HEK293T (cell line): ENCODE results near the gene TSPAN14.

Experiments used
- CTCF ChIA-PET: fragments of 350-600 bp; formaldehyde crosslinking; extraction: SDS; loops from one replicate; lab custom pipeline; 2021; ENCODE audit warnings: antibody characterized with exemption, inconsistent platforms; lab: Yijun Ruan, JAX
- POLR2A ChIA-PET: fragments of 350-600 bp; formaldehyde crosslinking; extraction: SDS; loops from one replicate; lab custom pipeline; 2020; ENCODE audit warnings: antibody characterized with exemption, inconsistent platforms; lab: Yijun Ruan, JAX
- DNase-seq: peaks from one replicate; pipeline ENCODE4 v3.0.0; 2012; ENCODE audit warnings: mixed read lengths; ENCODE audit errors: extremely low spot score
- ARNT ChIP-seq: fragments of 450-650 bp; IDR thresholded peaks from 2 replicates; pipeline ENCODE4 v1.6.1; 2017; ENCODE audit warnings: mild to moderate bottlenecking
- BHLHE40 ChIP-seq: fragments of 450-650 bp; IDR thresholded peaks from 2 replicates; pipeline ENCODE4 v1.6.1; 2016; ENCODE audit warnings: mild to moderate bottlenecking, moderate library complexity, borderline replicate concordance
- CTBP1 ChIP-seq: fragments of 450-650 bp; IDR thresholded peaks from 2 replicates; pipeline ENCODE4 v1.6.1; 2016; ENCODE audit warnings: borderline replicate concordance
- ELF4 ChIP-seq: fragments of 450-650 bp; IDR thresholded peaks from 2 replicates; pipeline ENCODE4 v1.6.1; 2017; ENCODE audit warnings: antibody characterized with exemption
- FOXA1 ChIP-seq: fragments of 450-650 bp; IDR thresholded peaks from 2 replicates; pipeline ENCODE4 v1.6.1; 2016; ENCODE audit warnings: mild to moderate bottlenecking
- FOXK2 ChIP-seq: fragments of 450-650 bp; IDR thresholded peaks from 2 replicates; pipeline ENCODE4 v1.6.1; 2016; ENCODE audit warnings: mild to moderate bottlenecking
- FOXM1 ChIP-seq: fragments of 450-650 bp; IDR thresholded peaks from 2 replicates; pipeline ENCODE4 v1.6.1; 2017; ENCODE audit warnings: mild to moderate bottlenecking, borderline replicate concordance
- HDGF ChIP-seq: fragments of 450-650 bp; IDR thresholded peaks from 2 replicates; pipeline ENCODE4 v1.6.1; 2017; ENCODE audit warnings: antibody characterized with exemption, borderline replicate concordance
- L3MBTL2 ChIP-seq: fragments of 450-650 bp; conservative IDR thresholded peaks from 2 replicates; pipeline ENCODE4 v1.6.1; 2016; ENCODE audit warnings: mild to moderate bottlenecking
- LEF1 ChIP-seq: fragments of 450-650 bp; IDR thresholded peaks from 2 replicates; pipeline ENCODE4 v1.6.1; 2017; ENCODE audit warnings: mild to moderate bottlenecking, borderline replicate concordance
- NFRKB ChIP-seq: fragments of 450-650 bp; IDR thresholded peaks from 2 replicates; pipeline ENCODE4 v1.6.1; 2016; ENCODE audit warnings: mild to moderate bottlenecking, moderate library complexity
- SP1 ChIP-seq: fragments of 450-650 bp; IDR thresholded peaks from 2 replicates; pipeline ENCODE4 v1.6.1; 2017
- SUZ12 ChIP-seq: fragments of 450-650 bp; IDR thresholded peaks from 2 replicates; pipeline ENCODE4 v1.6.1; 2016; ENCODE audit warnings: mild to moderate bottlenecking
- TARDBP ChIP-seq: fragments of 450-650 bp; IDR thresholded peaks from 2 replicates; pipeline ENCODE4 v1.6.1; 2016
- ZNF384 ChIP-seq: fragments of 450-650 bp; IDR thresholded peaks from 2 replicates; pipeline ENCODE4 v1.6.1; 2016
- TF ChIP-seq, protein P1 (sequence below): fragments of 450-650 bp; IDR thresholded peaks from 2 replicates; pipeline ENCODE4 v1.6.1; 2016

The TSPAN14 gene

DNA sequence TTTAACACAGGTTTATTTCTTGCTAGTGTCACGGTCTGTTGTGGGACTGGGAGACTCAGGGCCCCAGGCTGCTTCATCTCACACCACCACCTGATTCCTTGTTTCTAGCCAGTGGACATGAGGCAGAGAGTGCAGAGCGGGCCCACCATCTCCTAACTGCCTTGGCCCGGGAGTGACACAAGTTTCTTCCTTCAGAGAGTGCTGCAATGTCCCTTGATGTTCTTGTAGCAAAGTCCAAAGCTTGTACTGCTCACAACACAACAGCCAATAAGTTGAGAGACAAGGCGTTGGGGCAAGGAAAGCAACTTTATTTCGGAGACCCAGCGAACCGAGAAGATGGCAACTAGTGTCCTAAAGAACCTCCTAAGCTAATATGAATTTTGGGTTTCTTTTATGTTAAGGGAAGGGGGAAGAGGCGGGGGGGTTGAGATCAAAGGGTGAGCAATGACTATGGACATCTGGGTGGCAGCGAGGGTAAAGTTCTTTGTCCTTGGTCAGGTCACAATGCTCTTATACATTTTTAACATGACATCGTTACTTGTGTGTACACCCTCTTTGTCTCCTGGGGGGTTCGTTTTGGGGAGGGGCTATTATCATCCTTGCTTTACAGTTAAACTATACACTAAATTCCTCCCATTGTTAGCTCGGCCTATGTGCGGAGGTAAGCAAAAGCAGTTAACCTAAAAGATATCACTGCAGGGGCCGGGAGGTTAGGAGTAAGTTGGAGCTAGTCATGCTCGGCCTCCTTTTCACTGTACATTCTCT is 115.2 kb downstream of the TSPAN14 start:
- ChIA-PET CTCF (interaction anchor here (0.7 kb wide), 1 partner anchor 292 kb away, joined by 3 read pairs; no protein-coding TSS in a partner anchor), POLR2A (no interaction called here)
- TF ChIP-seq ELF4 = no peak
- TF ChIP-seq ARNT = no peak
- TF ChIP-seq LEF1 = no peak
- TF ChIP-seq, protein P1, sequence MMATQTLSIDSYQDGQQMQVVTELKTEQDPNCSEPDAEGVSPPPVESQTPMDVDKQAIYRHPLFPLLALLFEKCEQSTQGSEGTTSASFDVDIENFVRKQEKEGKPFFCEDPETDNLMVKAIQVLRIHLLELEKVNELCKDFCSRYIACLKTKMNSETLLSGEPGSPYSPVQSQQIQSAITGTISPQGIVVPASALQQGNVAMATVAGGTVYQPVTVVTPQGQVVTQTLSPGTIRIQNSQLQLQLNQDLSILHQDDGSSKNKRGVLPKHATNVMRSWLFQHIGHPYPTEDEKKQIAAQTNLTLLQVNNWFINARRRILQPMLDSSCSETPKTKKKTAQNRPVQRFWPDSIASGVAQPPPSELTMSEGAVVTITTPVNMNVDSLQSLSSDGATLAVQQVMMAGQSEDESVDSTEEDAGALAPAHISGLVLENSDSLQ = no peak
- TF ChIP-seq SP1 = no peak
- TF ChIP-seq FOXK2 = no peak
- no peak for TF ChIP-seq FOXA1
- TF ChIP-seq SUZ12 = no peak
- no peak for TF ChIP-seq BHLHE40
- no peak for DNase-seq

DNA sequence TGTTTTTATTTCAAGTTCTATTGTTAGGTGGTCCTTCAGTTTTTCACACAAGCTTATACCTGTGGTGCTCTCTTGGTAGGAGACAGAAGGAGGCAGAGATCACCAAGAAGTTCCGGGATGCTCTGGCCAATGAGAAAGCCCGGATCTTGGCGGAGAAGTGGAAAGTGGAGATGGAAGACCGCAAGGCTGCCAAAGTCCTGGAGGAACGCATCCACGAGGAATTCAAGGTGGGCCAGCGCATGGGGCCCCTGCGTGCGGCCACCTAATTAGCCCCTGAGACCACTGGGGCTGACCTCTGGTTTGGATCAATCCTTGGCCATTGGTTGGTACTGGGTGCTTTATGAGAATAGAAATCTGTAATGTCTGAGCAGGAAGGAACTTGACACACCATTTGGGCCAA is 117.2 kb downstream of the TSPAN14 start:
- no peak for TF ChIP-seq SP1
- no peak for TF ChIP-seq ZNF384
- TF ChIP-seq SUZ12 = no peak
- TF ChIP-seq HDGF = no peak
- TF ChIP-seq, protein P1 = no peak
- TF ChIP-seq L3MBTL2 = no peak
- no peak for TF ChIP-seq ELF4
- no peak for TF ChIP-seq FOXK2
- no peak for TF ChIP-seq FOXM1
- TF ChIP-seq LEF1 = no peak
- no peak for TF ChIP-seq FOXA1
- CTCF ChIA-PET = interaction anchor here (0.6 kb wide), 1 partner anchor 18 kb away, joined by 6 read pairs; no protein-coding TSS in a partner anchor
- POLR2A ChIA-PET = no interaction called here
- no peak for DNase-seq

DNA sequence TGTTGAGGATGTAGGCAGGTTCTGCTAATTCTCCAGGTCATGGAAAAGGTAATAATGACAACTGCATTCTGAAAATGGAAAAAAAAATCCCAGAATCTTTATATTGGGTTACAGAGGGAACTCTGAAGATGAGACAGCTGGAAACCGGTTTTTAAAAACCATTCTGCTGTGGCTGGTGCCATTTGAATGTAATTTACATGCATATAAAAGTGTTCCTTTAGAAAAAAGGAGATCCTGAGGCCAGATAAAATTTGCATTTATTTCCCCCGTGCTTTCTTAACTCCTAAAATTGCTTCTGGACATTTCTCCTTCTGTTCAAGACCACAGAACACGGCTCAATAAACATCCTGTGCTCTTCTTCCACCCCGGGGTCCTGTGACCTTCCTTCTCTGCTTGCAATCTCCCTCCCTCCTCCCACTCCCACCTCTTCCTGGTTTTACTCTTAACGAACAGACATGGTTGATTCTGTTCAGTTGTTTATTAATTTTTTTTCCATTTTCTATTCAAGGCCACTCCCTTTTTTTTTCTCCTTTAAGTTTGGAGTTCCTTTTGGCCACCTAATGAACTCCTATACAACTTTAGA is 125.2 kb downstream of the TSPAN14 start:
- ChIA-PET CTCF (no interaction called here), POLR2A (no interaction called here)
- no peak for DNase-seq
- TF ChIP-seq, protein P1 = no peak
- TF ChIP-seq BHLHE40 = no peak
- TF ChIP-seq SP1 = no peak
- no peak for TF ChIP-seq ELF4
- TF ChIP-seq HDGF = no peak
- no peak for TF ChIP-seq FOXK2
- TF ChIP-seq LEF1 = no peak
- no peak for TF ChIP-seq L3MBTL2
- no peak for TF ChIP-seq NFRKB
- TF ChIP-seq CTBP1 = no peak

DNA sequence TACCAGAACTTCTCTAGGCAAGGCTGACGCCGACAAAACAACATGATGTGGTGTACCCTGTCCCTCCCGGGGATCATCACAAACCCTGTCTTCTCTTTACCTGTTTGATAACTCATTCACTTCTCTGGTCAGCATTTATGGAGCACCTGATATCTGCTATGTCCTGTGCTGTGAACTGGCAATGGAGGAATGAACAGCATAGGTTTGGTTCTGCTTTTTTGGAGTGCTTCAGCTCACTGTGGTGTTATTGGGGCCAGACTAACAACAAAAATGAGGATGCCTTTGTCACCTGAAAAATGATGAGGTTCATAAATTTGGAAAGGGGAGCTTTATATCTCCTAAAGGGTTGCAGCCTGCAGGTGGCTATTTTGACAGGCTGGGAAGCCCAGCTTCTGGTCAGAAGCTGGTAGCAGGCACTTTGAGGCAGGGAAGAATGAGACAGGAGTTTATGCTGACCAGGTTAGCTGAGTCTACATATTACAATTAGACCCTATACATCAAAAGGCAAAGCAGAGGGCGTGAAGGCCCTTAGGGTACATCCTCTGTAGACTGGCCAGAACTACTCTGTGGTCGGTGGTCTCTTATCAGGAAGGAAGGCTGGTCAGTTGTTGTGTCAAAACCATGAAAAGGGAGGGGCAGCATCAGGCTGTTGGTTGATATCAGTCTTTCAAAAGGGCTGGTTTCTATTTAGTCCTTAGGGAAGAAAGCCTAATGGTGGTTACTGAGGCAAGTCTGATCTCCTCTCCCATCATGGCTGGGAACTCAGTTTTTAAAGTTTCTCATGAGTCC is 125.9 kb downstream of the TSPAN14 start:
- no peak for TF ChIP-seq HDGF
- TF ChIP-seq SP1 = no peak
- TF ChIP-seq TARDBP = no peak
- no peak for TF ChIP-seq NFRKB
- no peak for TF ChIP-seq ARNT
- TF ChIP-seq LEF1 = no peak
- no peak for TF ChIP-seq BHLHE40
- no peak for TF ChIP-seq FOXA1
- no peak for TF ChIP-seq CTBP1
- TF ChIP-seq SUZ12 = no peak
- ChIA-PET CTCF (no interaction called here), POLR2A (no interaction called here)
- DNase-seq = no peak

DNA sequence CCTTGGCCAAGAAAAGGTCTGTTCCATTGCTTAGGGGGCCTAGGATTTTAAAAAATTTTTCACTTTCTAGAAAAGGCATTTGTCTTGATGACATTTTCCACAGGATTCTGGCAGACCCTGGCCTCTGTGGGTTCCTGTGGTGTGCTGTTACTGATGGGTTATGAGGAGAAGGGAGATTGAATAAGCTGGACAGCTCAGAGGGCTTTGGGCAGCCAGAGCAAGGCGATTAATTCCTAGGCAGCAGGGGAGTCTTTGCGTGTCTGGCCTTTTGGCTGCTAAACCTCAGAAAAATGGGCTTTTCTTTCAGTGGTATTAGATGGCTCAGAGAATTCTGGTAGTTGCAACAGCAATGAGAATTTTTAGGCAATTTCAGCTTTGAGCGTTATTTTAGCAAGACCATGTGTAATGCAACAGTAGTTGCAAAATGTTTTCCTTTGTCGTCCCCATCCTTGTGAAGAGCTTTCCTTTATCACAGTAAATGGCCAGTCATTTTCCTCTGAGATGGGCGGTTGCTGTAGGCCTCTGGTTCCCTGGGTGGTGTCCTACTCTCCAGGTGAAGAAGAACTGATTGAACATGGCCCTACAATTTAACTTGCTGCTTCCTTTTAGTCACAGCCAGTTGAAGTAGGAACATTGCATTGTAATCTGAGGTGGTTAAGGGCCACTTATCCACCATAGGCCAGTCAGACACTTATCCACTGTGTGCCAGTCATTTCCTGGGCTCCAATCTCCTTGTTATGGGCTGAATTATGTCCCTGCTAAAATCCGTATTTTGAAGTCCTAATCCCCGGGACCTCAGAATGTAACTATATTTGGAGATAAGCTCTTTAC is 126.7 kb downstream of the TSPAN14 start:
- CTCF ChIA-PET = no interaction called here
- no peak for DNase-seq
- TF ChIP-seq SP1 (no peak), ARNT (no peak), SUZ12 (no peak), FOXK2 (no peak), HDGF (no peak), TARDBP (no peak), FOXM1 (no peak)
- POLR2A ChIA-PET = no interaction called here

DNA sequence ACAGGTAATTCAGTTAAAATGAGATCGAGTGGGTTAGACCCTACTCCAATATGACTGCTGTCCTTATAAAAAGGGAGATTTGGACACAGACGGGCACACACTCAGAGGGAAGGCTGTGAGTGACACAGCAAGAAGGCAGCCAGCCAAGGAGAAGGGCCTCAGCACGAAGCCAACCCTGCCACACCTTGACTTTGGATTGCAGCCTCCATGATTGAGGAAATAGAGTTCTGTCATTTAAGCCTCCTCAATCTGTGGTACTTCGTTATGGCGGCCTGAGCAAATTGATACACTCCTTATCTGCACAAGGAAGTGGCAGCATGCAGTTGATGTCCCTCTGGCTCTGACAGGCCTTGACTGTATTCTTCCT is 127.3 kb downstream of the TSPAN14 start:
- CTCF ChIA-PET = no interaction called here
- DNase-seq = no peak
- POLR2A ChIA-PET = no interaction called here
- no peak for TF ChIP-seq ZNF384
- TF ChIP-seq CTBP1 = no peak
- TF ChIP-seq SUZ12 = no peak
- no peak for TF ChIP-seq FOXM1
- TF ChIP-seq ELF4 = no peak
- no peak for TF ChIP-seq FOXA1
- no peak for TF ChIP-seq L3MBTL2
- no peak for TF ChIP-seq LEF1
- no peak for TF ChIP-seq TARDBP
- TF ChIP-seq BHLHE40 = no peak
- no peak for TF ChIP-seq FOXK2
- TF ChIP-seq SP1 = no peak
- TF ChIP-seq ARNT = no peak
- TF ChIP-seq NFRKB = no peak
- TF ChIP-seq, protein P1 = no peak
- TF ChIP-seq HDGF = no peak
